ENCODE measurements around the gene CDH13.

The CDH13 gene

DNA sequence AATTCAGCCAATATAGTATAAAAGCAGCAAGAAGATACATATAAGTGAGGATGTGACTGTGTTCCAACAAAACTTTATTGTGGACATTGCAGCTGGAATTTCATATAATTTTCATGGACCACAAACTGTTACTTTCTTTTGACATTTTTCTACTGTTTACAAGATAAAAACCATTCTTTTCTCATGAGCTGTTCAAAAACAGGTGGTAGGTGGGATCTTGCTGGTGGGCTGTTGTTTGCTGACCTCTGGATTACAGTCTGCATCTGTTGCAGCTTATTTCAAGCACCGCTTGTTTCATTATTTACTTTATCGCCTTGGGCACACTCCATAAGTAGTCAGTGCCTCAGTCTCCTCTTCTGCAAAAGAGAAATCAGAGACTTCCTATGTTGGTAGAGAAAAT lies 99.5 kb downstream of the CDH13 start:
- H3K4me1 ChIP-seq (ENCODE audit: control insufficient read depth, insufficient read depth, low read length): no peaks in the 10 kb centered on the region
- peaks cover 14% of the 10 kb centered on the region for H3K9me3 ChIP-seq (ENCODE audit: control insufficient read depth, low read length)
- no peak for DNase-seq (ENCODE audit: low read depth)
- H3K4me3 ChIP-seq (ENCODE audit: low read length): no peak overlapping the region
- no peaks in the 10 kb centered on the region for H3K27me3 ChIP-seq (replicated peaks; ENCODE audit: control insufficient read depth, insufficient read depth, low read length)
- no peak overlapping the region for H3K9ac ChIP-seq (ENCODE audit: low read length)
- H3K36me3 ChIP-seq (ENCODE audit: control insufficient read depth, insufficient read depth, low read length, severe bottlenecking): no peaks in the 10 kb centered on the region

DNA sequence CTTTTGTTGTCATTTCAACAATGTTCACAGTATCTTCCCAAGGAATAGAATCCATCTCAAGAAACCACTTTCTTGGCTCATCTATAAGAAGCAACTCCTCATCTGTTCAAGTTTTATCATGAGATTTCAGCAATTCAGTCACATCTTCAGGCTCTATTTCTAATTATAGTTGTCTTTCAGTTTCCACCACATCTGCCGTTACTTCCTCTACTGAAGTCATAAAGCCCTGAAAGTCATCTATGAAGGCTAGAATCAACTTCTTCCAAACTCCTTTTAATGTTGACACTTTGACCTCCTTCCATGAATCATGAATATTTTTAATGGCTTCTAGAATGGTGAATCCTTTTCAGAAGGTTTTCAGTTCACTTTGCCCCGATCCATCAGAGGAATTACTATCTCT lies 102.1 kb downstream of the CDH13 start:
- H3K27me3 ChIP-seq (replicated peaks; ENCODE audit: control insufficient read depth, insufficient read depth, low read length): no peaks in the 10 kb centered on the region
- no peaks in the 10 kb centered on the region for H3K36me3 ChIP-seq (ENCODE audit: control insufficient read depth, insufficient read depth, low read length, severe bottlenecking)
- H3K4me3 ChIP-seq (ENCODE audit: low read length): no peak overlapping the region
- DNase-seq (ENCODE audit: low read depth): no peak
- peaks cover 14% of the 10 kb centered on the region for H3K9me3 ChIP-seq (ENCODE audit: control insufficient read depth, low read length)
- H3K4me1 ChIP-seq (ENCODE audit: control insufficient read depth, insufficient read depth, low read length): no peaks in the 10 kb centered on the region
- H3K9ac ChIP-seq (ENCODE audit: low read length): no peak overlapping the region

DNA sequence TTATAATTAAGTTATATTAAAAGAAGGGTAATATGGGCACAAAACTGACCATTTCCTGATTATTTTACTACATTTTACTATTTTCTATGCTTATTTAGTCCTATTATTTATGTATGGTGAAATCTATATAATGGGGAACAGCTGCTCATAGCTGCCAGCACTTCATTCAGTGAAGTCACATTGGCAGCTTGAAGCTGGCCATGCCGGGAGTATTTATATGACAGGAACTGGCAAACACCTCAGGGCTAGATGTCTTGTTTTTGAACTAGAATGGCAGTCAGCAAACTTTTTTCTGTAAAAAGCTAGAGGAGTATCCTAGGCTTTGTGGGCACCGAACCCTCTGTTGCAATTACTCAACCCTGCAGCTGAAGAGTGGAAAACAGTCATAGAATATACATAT lies 104.1 kb downstream of the CDH13 start:
- no peaks in the 10 kb centered on the region for H3K36me3 ChIP-seq (ENCODE audit: control insufficient read depth, insufficient read depth, low read length, severe bottlenecking)
- peaks cover 14% of the 10 kb centered on the region for H3K9me3 ChIP-seq (ENCODE audit: control insufficient read depth, low read length)
- H3K4me3 ChIP-seq (ENCODE audit: low read length): no peak overlapping the region
- DNase-seq (ENCODE audit: low read depth): peak; percentile 65
- no peaks in the 10 kb centered on the region for H3K27me3 ChIP-seq (replicated peaks; ENCODE audit: control insufficient read depth, insufficient read depth, low read length)
- peaks cover 9% of the 10 kb centered on the region for H3K4me1 ChIP-seq (ENCODE audit: control insufficient read depth, insufficient read depth, low read length)
- H3K9ac ChIP-seq (ENCODE audit: low read length): no peak overlapping the region

DNA sequence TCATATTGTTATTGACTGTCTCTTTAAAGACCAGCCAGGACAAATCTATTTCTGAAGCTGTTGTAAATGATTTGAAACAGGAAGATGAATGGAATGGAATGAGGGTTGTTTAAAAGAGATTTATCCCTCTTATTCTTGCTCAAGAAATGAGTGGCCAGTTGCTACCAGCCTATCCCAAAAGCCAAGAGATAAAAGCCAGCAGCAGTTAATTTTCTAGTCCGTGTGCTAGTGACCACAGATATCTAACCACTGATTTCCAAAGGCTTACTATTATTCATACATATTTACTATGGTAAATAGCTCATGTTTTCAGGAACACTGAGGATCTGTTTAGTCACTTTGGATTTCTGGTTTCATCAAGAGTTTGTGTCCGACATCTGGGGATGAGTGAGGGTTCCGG lies 105.7 kb downstream of the CDH13 start:
- DNase-seq (ENCODE audit: low read depth): no peak
- no peak overlapping the region for H3K4me3 ChIP-seq (ENCODE audit: low read length)
- H3K36me3 ChIP-seq (ENCODE audit: control insufficient read depth, insufficient read depth, low read length, severe bottlenecking): no peaks in the 10 kb centered on the region
- H3K4me1 ChIP-seq (ENCODE audit: control insufficient read depth, insufficient read depth, low read length): peaks cover 10% of the 10 kb centered on the region
- H3K9me3 ChIP-seq (ENCODE audit: control insufficient read depth, low read length): peaks cover 14% of the 10 kb centered on the region
- H3K27me3 ChIP-seq (replicated peaks; ENCODE audit: control insufficient read depth, insufficient read depth, low read length): no peaks in the 10 kb centered on the region
- H3K9ac ChIP-seq (ENCODE audit: low read length): no peak overlapping the region

DNA sequence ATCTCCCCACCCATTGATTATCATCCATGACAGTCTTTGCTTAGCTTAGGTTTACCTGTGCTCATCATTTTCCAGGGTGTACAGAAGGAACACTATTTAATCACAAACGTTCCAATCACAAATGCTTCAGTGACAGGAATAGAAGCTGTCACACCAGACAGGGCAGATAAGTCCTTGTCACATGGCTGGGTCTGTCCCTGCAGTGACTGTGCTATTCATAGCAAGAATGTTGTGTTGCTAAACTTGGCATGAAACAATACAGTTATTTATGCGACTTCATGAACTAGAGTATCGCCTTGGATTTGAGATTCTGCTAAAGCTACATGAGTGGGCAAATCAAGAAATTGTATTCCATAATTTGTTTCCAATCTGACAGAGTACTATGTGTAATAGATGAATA lies 108.4 kb downstream of the CDH13 start:
- DNase-seq (ENCODE audit: low read depth): peak; percentile 11
- Histone ChIP-seq H3K36me3 (ENCODE audit: control insufficient read depth, insufficient read depth, low read length, severe bottlenecking) (no peaks in the 10 kb centered on the region), H3K4me3 (ENCODE audit: low read length) (peak overlapping the region; percentile 36)

DNA sequence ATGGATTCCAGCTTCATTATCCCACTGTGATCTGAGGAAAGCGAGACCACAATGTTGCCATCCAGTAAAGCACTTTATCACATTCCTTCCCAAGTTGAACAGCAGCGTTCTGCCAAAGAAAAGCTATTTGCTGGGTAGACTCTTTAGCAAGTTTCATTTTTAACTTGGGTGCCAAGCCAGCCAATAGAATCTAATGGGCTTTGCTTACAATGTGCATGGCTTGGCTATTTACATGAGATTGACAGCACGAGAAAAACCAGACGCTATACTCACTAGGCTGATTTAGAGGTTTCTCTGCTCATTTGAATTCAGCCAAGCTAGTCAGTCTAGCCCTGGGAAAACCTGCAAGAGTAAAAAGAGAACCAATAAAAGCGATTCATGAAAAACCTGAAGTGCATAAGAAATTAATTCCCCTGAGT lies 108.9 kb downstream of the CDH13 start:
- no peaks in the 10 kb centered on the region for H3K36me3 ChIP-seq (ENCODE audit: control insufficient read depth, insufficient read depth, low read length, severe bottlenecking)

More for the DNA sequence above, 108.4 kb downstream of the CDH13 start:
- Histone ChIP-seq H3K9ac (ENCODE audit: low read length) (no peak overlapping the region), H3K27me3 (replicated peaks; ENCODE audit: control insufficient read depth, insufficient read depth, low read length) (no peaks in the 10 kb centered on the region), H3K4me1 (ENCODE audit: control insufficient read depth, insufficient read depth, low read length) (peaks cover 10% of the 10 kb centered on the region), H3K9me3 (ENCODE audit: control insufficient read depth, low read length) (peaks cover 1% of the 10 kb centered on the region)

DNA sequence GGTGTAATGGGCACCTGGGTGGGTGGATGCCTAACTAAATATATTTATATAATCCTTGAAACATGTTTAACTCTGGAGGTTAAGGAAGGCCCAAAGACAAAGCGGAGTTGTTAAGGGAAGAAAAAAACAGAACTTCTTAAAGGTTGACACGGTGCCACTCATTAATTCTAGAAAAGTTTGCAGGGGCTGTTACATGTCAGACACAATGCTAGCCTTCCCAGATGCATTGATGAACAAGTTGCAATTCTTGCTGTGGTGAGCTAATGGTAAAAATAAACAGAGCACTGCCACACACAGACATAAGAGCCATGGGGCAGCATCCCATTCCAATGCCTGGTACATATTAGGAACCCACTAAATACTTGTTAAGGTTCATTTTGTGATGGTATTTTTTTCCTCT lies 109.5 kb downstream of the CDH13 start:
- DNase-seq (ENCODE audit: low read depth): no peak

More for the DNA sequence above, 108.9 kb downstream of the CDH13 start:
- no peaks in the 10 kb centered on the region for H3K27me3 ChIP-seq (replicated peaks; ENCODE audit: control insufficient read depth, insufficient read depth, low read length)
- DNase-seq (ENCODE audit: low read depth): peak; percentile 18
- no peak overlapping the region for H3K9ac ChIP-seq (ENCODE audit: low read length)
- peak overlapping the region; percentile 36 for H3K4me3 ChIP-seq (ENCODE audit: low read length)
- peaks cover 10% of the 10 kb centered on the region for H3K4me1 ChIP-seq (ENCODE audit: control insufficient read depth, insufficient read depth, low read length)
- no peaks in the 10 kb centered on the region for H3K9me3 ChIP-seq (ENCODE audit: control insufficient read depth, low read length)

DNA sequence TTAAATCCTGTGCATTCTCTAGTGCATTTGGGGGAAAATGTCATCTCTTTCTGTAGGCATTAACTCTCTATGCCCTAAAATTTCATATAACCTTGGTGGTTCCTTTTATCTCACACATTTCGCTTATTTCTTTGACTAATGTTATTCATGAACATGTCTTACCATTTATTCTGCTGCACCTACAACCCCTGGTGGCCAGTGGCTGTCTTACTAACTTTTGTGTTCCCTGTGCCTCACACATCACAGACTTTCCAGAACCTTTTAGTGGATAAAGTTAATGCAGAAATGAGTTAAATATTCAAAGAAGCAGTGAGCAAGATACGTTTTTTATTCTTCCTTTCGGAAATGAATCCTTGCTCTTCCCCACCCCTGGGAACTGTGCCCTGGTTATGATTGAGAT lies 111.9 kb downstream of the CDH13 start:
- no peak overlapping the region for H3K4me3 ChIP-seq (ENCODE audit: low read length)
- no peak for DNase-seq (ENCODE audit: low read depth)
- no peaks in the 10 kb centered on the region for H3K27me3 ChIP-seq (replicated peaks; ENCODE audit: control insufficient read depth, insufficient read depth, low read length)
- peaks cover 10% of the 10 kb centered on the region for H3K4me1 ChIP-seq (ENCODE audit: control insufficient read depth, insufficient read depth, low read length)
- H3K9me3 ChIP-seq (ENCODE audit: control insufficient read depth, low read length): no peaks in the 10 kb centered on the region
- H3K9ac ChIP-seq (ENCODE audit: low read length): no peak overlapping the region
- H3K36me3 ChIP-seq (ENCODE audit: control insufficient read depth, insufficient read depth, low read length, severe bottlenecking): no peaks in the 10 kb centered on the region

More for the DNA sequence above, 109.5 kb downstream of the CDH13 start:
- H3K27me3 ChIP-seq (replicated peaks; ENCODE audit: control insufficient read depth, insufficient read depth, low read length): no peaks in the 10 kb centered on the region
- peaks cover 10% of the 10 kb centered on the region for H3K4me1 ChIP-seq (ENCODE audit: control insufficient read depth, insufficient read depth, low read length)
- H3K9ac ChIP-seq (ENCODE audit: low read length): no peak overlapping the region
- H3K4me3 ChIP-seq (ENCODE audit: low read length): no peak overlapping the region
- H3K9me3 ChIP-seq (ENCODE audit: control insufficient read depth, low read length): no peaks in the 10 kb centered on the region
- H3K36me3 ChIP-seq (ENCODE audit: control insufficient read depth, insufficient read depth, low read length, severe bottlenecking): no peaks in the 10 kb centered on the region

DNA sequence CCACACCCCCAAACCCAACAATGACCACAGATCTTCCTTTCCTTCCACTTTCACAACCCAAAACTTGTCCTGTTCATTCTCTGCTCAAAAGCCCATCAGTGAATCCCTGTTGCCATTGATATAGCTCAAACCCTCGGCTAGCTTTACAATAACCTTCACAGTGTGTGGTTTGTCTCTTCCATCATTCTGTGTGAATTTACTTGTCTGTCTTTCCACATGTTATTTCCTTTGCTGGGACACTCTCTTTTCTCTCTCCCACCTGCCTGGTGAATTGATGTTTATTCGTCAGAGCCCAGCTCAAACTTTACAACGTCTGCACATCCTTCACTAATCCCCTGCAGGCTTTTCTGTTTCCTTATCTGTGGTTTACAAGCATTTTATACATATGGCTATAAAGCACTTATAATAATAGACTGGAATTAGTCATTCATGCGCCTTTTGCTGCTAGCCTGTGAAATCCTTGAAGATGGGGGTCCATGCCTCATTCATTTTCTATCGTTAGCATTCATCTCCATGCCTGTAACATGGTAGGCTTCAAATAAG lies 114.4 kb downstream of the CDH13 start:
- no peak overlapping the region for H3K9ac ChIP-seq (ENCODE audit: low read length)
- H3K36me3 ChIP-seq (ENCODE audit: control insufficient read depth, insufficient read depth, low read length, severe bottlenecking): no peaks in the 10 kb centered on the region
- no peak overlapping the region for H3K4me3 ChIP-seq (ENCODE audit: low read length)
- no peak for DNase-seq (ENCODE audit: low read depth)
- no peaks in the 10 kb centered on the region for H3K27me3 ChIP-seq (replicated peaks; ENCODE audit: control insufficient read depth, insufficient read depth, low read length)
- H3K4me1 ChIP-seq (ENCODE audit: control insufficient read depth, insufficient read depth, low read length): no peaks in the 10 kb centered on the region
- no peaks in the 10 kb centered on the region for H3K9me3 ChIP-seq (ENCODE audit: control insufficient read depth, low read length)

DNA sequence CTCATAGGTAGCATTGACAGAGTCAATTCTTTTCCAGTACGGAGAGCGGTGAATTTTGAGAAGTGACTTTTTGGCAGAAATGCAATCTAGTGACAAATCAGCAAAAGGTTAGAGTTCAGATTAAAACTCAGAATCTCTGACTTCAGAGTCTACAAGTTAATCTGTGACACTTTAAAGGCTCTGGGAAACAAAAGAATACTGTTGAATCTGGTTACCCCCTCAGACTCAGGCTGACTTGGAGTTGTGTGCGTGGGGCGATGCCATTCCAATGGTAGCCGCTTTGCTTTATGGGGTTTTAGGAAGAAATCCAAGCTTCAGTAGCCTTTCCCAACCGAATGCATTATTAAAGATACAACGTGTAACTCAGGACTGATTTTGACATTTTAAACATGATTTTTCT lies 118.2 kb downstream of the CDH13 start:
- H3K9ac ChIP-seq (ENCODE audit: low read length): no peak overlapping the region
- DNase-seq (ENCODE audit: low read depth): no peak
- no peak overlapping the region for H3K4me3 ChIP-seq (ENCODE audit: low read length)
- no peaks in the 10 kb centered on the region for H3K27me3 ChIP-seq (replicated peaks; ENCODE audit: control insufficient read depth, insufficient read depth, low read length)
- H3K36me3 ChIP-seq (ENCODE audit: control insufficient read depth, insufficient read depth, low read length, severe bottlenecking): no peaks in the 10 kb centered on the region
- no peaks in the 10 kb centered on the region for H3K9me3 ChIP-seq (ENCODE audit: control insufficient read depth, low read length)
- H3K4me1 ChIP-seq (ENCODE audit: control insufficient read depth, insufficient read depth, low read length): peaks cover 4% of the 10 kb centered on the region

DNA sequence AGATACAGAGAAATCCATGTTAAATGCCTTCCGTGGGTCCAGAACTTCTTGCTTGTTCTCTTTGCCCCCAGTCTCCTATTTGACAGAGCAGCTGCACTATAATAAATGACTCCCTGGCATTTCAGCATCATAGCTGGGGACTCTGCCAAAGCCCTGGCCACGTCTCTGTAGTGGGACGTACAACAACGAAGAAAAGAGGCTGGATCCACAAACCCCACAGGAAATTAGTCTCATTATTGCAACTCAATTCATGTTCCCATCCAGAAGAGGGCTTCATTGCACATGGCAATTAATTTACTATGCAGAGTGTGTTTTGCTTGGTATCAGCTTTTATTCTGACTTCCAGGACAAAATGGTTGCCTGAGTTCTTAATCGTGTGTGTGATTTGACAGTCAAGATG lies 121.3 kb downstream of the CDH13 start:
- peak; percentile 11 for DNase-seq (ENCODE audit: low read depth)
- H3K4me1 ChIP-seq (ENCODE audit: control insufficient read depth, insufficient read depth, low read length): peaks cover 4% of the 10 kb centered on the region
- no peaks in the 10 kb centered on the region for H3K9me3 ChIP-seq (ENCODE audit: control insufficient read depth, low read length)
- H3K36me3 ChIP-seq (ENCODE audit: control insufficient read depth, insufficient read depth, low read length, severe bottlenecking): no peaks in the 10 kb centered on the region
- H3K9ac ChIP-seq (ENCODE audit: low read length): no peak overlapping the region
- H3K4me3 ChIP-seq (ENCODE audit: low read length): no peak overlapping the region
- no peaks in the 10 kb centered on the region for H3K27me3 ChIP-seq (replicated peaks; ENCODE audit: control insufficient read depth, insufficient read depth, low read length)

DNA sequence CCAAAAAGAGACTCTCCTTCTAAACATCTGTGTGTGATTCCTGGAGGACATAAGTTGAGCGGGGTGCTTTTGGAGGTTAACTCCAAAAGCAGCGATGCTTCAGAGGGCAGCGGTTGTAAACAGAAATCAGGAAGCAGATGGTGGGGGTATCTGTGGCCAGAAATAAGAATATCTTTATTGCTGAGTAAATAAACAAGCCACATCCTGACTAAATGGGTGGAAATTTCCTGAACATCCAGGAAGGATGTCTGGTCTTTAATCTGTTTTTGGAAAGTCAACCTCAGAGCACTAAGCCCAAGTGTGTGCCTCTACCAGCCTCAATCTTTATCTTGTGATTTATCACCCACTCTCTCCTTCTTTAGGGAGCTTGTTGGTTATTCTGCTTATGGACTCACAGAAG lies 123.3 kb downstream of the CDH13 start:
- no peak overlapping the region for H3K4me3 ChIP-seq (ENCODE audit: low read length)
- peaks cover 4% of the 10 kb centered on the region for H3K4me1 ChIP-seq (ENCODE audit: control insufficient read depth, insufficient read depth, low read length)
- no peaks in the 10 kb centered on the region for H3K27me3 ChIP-seq (replicated peaks; ENCODE audit: control insufficient read depth, insufficient read depth, low read length)
- no peak overlapping the region for H3K9ac ChIP-seq (ENCODE audit: low read length)
- H3K9me3 ChIP-seq (ENCODE audit: control insufficient read depth, low read length): no peaks in the 10 kb centered on the region
- no peak for DNase-seq (ENCODE audit: low read depth)
- H3K36me3 ChIP-seq (ENCODE audit: control insufficient read depth, insufficient read depth, low read length, severe bottlenecking): no peaks in the 10 kb centered on the region

Data from adipocyte (in vitro differentiated cells).